Stimulated activated CD4-positive, alpha-beta T cell treated with anti-CD3 and anti-CD28 coated beads, TNF-alpha, amount 100 ng/mL, for 48 hours (primary cell): ENCODE results near the gene PPP1R12C.
A peak's percentile ranks its signal among the peaks of the same experiment; 100 is the strongest.
"Not testable (repeated sequence)": the region's sequence is repeated elsewhere in the genome, so short reads cannot be mapped to it uniquely, and the experiment has no call there.

Experiments
- DNase-seq, 3 donors: peaks; one replicate each; pipeline ENCODE4 v3.0.0-alpha.2; 2020; ENCODE audit warnings: low read depth in 3 of 3

Gene PPP1R12C

GRCh38 chr19:55116859-55117662, at the start of gene PPP1R12C:
Gene PPP1R12C (minus strand): TSS chr19:55117637. CDS start chr19:55117543, 94 bp downstream.
- DNase-seq: no peak

- DNase-seq: peak; percentile 72 to 84 (median 75)
These were observed 49.3 kb upstream of the PPP1R12C start, which contains the start of gene DNAAF3 for GRCh38 chr19:55166530-55167268. Gene DNAAF3 (minus strand): TSS chr19:55166613. CDS start chr19:55166413, 200 bp downstream.

- DNase-seq: peak in 1 of 3 donors; percentile 46
These were observed 48.6 kb upstream of the PPP1R12C start for GRCh38 chr19:55165952-55166529.

- DNase-seq: no peak
These were observed 44.3 kb upstream of the PPP1R12C start for GRCh38 chr19:55161571-55162322.

- DNase-seq: no peak
These were observed 43.5 kb upstream of the PPP1R12C start for GRCh38 chr19:55160986-55161365.

GRCh38 chr19:55160128-55160985, 42.9 kb upstream of the PPP1R12C start:
- peak; percentile 74 to 92 (median 86) for DNase-seq

- no peak for DNase-seq
These were observed 41.7 kb upstream of the PPP1R12C start for GRCh38 chr19:55158848-55159749.

- no peak for DNase-seq
These were observed 41.0 kb upstream of the PPP1R12C start for GRCh38 chr19:55158423-55158822.

- no peak for DNase-seq
These were observed 39.8 kb upstream of the PPP1R12C start, which contains the start of gene TNNI3 for GRCh38 chr19:55157064-55157908. Gene TNNI3 (minus strand): TSS chr19:55157732. CDS start chr19:55157589, 143 bp downstream.

- peak in 2 of 3 donors; percentile 27 to 36 for DNase-seq
These were observed 39.0 kb upstream of the PPP1R12C start for GRCh38 chr19:55156202-55157063.

- not testable (repeated sequence) for DNase-seq
These were observed 38.3 kb upstream of the PPP1R12C start for GRCh38 chr19:55155784-55156183.

GRCh38 chr19:55153652-55154264, 36.3 kb upstream of the PPP1R12C start:
- no peak for DNase-seq

GRCh38 chr19:55152017-55152416, 34.6 kb upstream of the PPP1R12C start:
- DNase-seq: no peak

GRCh38 chr19:55149078-55150003, 31.9 kb upstream of the PPP1R12C start, which contains the start of gene TNNT1:
Gene TNNT1 (minus strand): TSS chr19:55149206. CDS start chr19:55147157, 2,049 bp downstream.
- no peak for DNase-seq

GRCh38 chr19:55147545-55148251, 30.3 kb upstream of the PPP1R12C start:
- no peak for DNase-seq
